Activated T-cell treated with anti-CD3 and anti-CD28 coated beads for 48 hours (primary cell): ENCODE data around the gene CTDSP2.
A peak's percentile ranks its signal among the peaks of the same experiment; 100 is the strongest.
"Not testable (repeated sequence)": the region's sequence is repeated elsewhere in the genome, so short reads cannot be mapped to it uniquely, and the experiment has no call there.

Experiments used
- DNase-seq: peaks from one replicate; pipeline ENCODE4 v3.0.0-alpha.2; 2020; ENCODE audit warnings: low read depth

Gene CTDSP2

DNA sequence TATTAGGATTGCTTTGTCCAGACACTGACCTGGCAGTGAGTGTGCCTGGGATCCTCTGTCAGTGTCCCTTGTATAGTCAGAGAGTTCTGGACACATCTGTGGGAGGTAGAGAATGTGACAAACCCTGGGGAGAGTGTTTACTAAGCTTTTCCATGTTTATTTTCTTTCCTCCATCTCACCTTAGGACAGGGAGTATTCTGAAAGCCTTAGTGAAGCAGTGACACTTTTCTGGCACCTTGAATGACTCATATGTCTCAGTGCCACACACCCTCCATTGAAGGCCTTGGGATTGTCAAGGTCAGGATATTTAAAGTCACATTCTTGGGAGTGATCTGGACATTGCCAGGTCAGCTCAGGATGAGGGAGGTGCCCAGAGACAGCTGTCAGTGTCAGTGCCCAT is 34.9 kb upstream of the CTDSP2 start:
- DNase-seq, result no peak

DNA sequence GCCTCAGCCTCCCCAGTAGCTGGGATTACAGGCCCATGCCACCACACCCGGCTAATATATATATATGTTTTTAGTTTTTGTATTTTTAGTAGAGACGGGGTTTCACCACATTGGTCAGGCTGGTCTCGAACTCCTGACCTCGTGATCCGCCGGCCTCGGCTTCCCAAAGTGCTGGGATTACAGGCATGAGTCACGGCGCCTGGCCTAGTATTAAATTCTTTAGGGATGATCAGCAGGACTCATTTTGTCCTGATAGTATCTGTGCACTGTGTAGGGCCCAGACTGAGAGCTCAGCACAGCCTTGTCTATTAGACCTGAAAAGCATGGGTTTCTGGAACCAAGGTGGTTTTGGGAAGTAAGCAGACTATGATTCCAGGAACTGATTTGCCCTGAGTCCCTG is 34.5 kb upstream of the CTDSP2 start:
- not testable (repeated sequence) for DNase-seq

DNA sequence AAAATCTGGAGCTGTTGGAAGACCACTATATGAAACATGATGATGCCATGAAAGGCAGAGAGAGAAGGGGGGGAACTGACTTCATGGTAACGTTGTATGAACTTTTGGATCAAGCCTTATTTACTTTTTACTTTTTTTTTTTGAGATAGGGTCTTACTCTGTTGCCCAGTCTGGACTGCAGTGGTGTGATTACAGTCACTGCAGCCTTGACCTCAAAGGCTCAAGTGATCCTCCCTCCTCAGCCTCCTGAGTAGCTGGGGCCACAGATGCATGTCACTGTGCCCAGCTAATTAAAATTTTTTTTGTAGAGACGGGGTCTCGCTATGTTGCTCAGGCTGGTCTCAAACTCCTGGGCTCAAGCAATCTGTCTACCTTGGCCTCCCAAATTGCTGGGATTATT is 31.3 kb upstream of the CTDSP2 start:
- no peak for DNase-seq

DNA sequence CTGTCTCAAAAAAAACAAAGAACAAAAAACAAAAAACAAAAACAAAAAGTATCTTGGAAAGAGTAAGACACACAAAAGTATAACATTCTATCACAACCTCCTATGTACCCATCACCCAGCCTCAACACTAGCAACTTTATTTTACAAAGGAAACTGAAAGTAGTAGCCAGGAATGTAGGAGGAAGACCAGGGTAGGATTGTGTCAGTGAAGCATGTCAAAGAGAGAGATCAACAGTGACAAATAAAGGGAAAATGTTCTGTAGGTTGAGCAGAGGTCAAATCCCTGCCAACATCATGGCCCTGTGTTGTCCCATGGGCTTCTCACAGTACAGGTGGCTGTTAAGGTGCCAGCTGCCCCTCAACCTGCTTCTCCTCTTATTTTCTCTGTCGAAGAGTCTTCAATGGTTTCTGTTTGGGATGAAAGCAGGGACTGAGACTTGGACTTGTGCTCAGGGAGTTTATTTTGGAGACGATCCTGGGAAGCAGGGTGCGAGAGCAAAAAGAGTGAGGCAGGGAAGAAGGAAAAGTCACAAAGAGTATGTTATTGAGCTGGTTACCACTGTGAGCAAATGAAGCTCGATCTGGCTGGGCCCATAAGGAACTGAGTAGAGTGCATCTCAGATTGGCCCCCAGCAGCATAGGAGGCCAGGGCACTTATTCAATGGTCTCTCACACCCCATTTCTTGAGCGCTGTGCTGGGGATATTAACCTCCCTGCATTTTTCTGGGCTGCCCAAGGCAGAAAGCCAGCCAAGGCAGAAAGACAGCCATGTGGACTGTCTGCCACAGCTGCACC is 29.4 kb upstream of the CTDSP2 start:
- no peak for DNase-seq

DNA sequence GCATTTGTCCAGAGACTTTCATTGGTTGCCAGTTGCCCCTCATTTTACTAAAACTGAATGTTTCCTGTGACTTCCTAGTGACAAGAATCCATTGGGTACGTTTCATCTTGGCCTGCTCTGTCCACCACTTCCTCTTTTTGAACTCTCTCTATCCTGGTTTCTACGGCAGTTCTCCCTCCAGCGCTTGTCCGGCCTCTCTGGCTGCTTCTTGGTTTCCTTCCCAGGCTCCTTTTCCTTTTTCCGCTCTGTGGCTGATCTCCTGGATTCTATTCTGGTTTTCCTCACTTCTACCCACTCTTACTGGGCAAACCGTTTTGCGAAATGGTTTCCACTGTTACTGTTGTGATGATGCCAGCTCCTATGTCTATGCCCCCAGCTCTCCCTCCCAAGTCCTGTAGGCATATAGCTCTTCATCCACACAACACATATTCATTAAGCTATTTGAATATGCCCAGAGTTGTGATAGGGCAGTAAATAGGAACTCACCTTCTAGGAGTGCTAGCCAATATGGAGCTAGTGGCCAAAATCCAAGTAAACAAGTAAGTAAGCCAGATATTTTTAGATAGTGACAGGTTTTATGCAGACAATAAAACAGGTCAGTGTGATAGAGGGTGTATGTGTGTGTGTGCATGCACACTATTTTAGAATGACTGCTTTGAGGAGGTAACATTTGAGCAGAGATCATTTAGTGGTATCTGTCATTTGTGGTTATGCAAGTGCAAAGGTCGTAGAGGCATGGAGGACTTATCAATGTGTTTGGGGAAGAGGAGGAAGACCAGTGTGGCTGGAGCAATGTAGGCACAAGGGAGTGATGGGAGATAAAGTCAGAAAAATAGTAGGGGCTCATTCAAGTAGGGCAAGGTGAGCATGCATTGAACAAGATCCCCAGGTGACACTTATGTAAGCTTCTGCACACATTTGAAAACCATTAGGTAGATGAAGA is 27.9 kb upstream of the CTDSP2 start:
- DNase-seq, result no peak

DNA sequence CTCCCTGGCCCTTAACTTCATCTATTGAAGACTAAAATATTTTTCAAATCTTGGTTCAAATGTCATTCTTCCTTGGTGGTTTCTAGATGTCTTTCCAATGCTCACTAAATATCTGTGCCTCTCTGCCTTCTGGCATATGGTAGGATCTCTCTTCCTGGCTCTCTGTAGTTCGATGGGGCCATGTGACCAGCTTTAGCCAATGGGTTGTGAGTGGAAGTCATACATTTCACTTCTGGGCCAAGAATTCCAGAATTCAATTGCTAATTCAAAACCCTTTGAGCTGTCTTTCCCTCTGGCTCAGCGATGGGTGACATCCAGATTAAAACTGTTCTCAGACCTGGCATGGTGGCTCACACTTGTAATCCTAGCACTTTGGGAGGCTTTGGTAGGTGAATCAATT is 25.8 kb upstream of the CTDSP2 start:
- no peak for DNase-seq

DNA sequence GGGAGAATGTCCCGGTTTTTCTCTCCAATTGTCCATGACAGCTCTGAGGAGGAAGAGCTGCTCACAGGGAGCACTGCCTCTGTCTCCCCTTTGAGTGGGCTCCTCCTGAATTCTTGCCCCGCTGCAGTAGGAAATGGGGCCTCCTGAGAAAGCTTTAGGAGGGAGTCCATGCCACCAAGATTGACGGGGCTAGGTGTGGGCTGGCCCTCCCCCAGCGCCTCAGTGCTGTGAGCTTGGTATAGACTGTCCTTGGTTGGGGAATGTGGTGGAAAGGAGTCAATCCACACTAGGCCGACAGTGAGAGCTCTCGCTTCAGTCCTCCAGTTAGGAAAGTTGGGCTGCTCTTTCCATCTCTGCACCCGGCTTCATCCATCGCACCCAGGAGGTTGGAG is 23.4 kb upstream of the CTDSP2 start:
- DNase-seq, result no peak

DNA sequence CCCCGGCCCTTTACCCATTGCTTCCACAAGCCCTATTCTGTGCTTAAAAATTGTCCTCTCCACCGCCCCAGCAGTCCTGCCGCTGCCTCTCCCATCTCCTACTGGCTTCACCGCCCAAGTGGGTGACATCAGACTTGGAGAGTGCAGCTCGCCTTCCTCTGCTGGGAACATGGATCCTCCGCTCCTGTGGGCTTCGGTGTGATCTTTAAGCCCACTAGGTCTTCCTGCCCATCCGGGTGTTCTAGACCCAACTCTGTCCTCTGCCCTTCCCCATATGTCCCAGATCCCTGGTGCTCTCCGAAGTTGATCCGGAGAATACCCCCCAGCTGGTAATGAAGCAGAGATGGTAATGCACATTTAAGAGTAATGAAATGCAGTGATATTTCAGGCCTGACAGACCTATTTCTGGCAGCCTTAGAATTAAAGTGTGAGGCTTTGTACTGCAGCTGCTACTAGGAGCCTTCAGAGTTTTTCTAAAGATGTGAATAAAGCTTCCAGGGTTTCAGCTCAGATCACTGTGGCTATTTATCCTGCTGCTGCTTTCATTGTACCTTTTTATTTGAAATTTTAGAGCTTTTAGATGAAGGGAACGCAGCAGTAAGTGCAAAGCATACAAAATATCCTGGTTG is 22.9 kb upstream of the CTDSP2 start:
- no peak for DNase-seq

DNA sequence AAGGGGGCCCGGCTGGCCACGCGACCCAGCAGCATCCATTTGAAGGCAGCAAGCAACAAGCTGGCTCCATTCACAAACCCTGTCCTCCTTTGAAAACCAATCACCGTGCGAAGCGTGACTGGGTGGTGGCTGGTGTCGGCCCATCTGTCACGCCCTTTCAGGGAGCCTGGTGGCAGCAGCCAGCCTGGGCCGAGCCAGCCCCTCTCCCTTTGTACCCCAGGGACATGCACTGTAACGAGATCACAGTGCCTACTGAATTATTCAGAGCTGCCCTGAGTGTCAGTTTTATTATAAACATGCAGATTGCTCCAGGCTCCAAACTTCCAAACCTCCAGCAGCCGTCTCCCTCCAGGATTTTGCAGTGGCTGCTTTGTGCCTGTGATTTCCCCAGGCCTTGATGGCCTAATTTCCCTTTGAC is 22.3 kb upstream of the CTDSP2 start:
- no peak for DNase-seq

DNA sequence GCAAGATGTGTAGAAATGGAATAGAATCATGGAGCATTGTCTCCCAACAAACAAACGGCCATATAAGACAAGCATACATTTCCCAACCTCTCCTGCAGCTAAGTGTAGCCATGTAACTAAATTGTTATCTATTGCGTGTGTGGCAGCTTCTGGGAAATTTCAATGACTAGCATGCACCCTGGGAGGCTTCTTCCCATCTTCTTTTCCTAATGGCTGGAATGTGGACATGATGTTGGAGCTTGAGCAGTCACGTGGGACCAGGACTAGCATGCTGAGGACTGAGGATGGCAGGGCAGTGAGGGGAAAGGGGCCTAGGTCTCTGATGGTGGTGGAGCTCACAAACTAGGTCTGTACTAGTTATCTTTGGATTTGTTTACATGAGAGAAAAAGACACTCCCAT is 21.7 kb upstream of the CTDSP2 start:
- no peak for DNase-seq

DNA sequence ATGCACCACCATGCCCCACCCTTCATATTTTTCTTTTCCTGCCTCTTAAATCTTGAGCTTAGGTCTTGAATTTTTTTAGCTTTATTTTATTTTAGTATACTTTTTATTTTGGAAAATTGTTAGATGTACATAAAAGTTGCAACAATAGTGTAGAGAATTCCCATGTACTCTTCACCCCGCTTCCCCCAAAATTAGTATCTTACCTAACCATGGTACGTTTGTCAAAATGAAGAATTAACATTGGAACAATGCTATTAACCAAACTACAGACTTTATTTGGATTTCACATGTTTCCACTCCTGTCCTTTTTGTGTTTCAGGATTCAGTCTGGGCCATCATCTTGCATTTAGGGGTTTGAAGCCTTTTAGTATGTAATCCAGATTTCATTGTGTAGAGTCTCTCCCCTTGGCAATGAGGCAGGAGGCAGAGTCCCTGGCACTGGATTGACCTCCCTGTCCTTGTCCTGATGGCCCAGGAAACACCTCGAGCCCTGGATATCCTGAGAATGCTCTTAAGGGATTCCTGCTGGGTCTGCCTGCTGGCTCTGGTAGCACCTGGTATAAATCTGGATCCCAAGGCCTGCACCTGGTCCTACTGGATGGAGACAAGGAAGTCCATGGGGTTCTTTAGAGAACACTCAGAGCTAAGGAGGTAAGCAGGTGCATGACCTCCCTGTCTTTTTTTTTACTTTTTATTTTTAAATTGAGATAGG is 19.9 kb upstream of the CTDSP2 start:
- no peak for DNase-seq

DNA sequence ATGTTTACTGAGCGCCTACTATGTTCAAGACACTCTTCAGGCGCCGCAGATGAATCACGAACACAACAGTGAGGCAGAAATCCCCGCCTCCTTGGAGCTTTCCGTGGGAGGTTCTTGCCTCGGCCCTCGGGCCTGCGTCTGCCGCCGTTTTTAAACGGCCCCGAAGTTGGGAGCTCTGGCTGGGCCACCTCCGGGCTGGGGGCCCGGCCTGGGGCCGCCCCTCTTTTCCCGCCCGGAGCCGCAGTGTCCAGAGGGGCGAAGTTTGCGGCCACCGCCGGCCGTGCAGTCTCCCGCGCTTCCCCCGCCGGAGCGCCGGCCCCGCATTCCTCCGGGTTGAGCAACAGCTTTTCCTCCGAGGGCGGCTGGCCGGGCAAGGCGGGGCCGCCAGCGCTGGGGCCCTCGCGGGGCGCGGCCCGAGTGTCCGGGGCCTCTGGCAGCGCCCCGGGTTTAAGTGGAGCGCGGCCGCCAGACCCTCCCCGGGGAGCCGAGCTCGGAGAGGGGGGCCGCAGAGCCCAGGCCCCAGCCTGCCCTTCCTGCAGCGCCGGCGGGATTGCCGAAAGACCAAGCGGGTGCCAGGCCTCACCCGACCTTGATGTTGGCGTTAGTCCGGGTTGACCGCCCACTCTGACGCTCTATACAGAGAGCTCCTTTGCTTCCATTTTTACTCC is 18.7 kb upstream of the CTDSP2 start:
- DNase-seq, result peak; percentile 43

DNA sequence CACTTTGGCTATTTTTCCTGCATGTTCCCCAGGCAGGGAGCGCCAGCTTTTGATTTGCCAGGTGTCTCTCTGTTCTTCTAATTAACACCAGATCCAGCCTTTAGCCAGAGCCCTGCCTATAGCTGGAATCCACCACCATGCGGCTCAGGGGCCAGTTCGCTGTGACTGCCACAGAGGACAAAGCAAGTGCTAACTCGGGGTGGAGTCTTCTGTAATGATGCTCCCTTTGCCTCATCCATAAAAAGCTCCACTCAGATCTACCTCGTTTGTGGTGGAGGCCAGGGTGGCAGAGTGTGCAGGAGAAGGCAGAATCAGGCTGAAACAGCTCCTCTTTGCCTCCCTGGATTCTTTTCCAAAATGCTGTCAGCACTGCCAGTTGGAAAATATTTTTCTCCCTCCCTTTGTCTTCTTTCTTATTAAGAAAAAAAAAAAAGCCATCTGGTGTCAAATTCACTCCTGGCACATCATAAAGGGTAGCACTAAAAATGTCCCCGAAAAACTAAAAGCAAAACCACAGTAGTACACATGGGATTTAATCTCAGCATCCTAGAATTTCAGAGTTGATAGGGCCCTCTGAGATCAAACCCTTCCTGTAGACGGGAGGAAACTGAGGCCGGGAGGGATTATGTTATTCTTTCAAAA is 18.0 kb upstream of the CTDSP2 start:
- DNase-seq, result no peak

DNA sequence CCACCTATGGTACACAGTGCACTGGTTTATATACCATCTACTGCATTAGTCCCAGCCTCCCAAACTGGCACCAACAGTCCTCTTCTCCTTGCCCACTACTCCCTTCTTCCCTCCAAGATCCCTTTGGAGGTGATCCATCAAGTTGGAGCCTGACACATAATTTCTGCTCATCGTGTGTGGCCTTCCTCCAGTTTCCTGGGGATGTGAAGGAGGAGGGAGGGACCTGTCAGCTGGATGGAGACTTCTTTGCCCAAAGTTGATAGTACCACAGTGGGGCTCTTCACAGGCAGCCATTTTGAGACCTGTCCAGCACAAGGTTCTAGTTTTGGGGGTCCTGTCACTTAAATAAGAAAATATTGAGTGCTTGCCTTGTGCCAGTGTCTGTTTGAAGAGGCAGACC is 17.1 kb upstream of the CTDSP2 start:
- no peak for DNase-seq

DNA sequence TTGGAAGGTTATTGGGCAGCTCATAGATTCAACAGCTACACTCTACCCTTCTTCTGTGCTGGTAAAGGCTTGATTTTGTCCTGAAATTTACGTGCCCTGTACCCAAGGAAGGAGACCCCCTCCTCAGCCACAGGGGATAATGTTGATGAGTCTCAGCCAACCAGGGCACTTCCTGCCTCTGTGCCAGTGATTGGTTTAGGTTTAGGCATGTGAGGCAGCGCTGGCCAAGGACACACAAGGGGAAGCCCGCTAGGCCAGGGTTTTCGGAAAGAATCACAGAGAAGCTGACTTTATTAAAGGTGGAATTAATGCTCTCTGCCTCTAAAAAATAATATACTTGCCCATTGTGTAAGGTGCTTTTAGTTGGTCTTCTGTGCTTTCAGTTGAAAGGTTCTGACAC is 15.4 kb upstream of the CTDSP2 start:
- DNase-seq, result no peak

DNA sequence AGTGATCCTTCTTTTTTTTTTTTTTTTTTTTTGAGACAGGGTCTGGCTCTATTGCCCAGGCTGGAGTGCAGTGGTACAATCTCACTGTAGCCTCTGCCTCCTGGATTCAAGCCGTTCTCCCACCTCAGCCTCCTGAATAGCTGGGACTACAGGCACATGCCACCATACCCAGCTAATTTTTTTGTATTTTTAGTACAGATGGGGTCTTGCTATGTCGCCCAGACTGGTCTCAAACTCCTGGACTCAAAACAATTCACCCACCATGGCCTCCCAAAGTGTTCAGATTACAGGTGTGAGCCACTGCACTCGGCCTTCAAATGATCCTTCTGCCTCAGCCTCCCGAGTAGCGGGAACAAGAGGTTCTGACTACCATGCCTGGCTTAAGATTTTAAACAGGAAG is 14.4 kb upstream of the CTDSP2 start:
- DNase-seq, result not testable (repeated sequence)

DNA sequence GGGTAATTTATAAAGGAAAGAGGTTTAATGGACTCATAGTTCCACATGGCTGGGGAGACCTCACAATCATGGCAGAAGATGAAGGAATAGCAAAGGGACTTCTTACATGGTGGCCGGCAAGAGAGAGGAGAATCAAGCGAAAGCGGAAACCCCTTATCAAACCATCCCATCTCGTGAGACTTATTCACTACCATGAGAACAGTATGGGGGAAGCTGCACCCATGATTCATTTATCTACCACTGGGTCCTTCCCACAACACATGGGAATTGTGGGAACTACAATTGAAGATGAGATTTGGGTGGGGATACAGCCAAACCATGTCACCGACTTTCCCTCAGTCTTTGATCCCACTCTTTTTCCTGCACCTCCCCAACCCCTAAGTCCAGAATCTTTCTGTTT is 12.6 kb upstream of the CTDSP2 start:
- no peak for DNase-seq

DNA sequence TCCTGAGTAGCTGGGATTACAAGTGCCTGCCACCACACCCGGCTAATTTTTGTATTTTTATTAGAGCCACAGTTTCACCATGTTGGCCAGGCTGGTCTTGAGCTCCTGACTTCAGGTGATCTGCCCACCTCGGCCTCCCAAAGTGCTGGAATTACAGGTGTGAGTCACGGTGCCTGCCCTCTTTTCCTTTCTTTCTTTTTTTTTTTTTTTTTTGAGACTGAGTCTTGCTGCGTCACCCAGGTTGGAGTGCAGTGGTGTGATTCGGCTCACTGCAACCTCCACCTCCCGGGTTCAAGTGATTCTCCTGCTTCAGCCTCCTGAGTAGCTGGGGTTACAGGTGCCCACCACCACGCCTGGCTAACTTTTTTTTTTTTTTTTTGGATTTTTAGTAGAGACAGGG is 11.6 kb upstream of the CTDSP2 start:
- not testable (repeated sequence) for DNase-seq

DNA sequence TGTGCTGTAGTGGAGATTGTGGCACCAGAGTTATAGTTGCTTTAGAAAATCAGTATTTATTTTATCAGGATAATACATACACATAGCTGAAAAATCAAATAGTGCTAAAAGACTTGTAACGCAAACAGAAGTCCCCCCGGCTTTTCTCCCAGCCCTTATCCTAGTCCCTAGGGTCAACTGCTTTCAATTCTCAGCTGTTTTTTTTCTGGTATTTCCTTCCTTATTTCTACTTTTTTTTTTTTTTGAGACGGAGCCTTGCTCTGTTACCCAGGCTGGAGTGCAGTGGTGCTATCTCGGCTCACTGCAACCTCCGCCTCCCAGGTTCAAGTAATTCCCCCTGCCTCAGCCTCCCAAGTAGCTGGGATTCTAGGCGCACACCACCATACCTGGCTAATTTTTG is 8.4 kb upstream of the CTDSP2 start:
- DNase-seq, result no peak

DNA sequence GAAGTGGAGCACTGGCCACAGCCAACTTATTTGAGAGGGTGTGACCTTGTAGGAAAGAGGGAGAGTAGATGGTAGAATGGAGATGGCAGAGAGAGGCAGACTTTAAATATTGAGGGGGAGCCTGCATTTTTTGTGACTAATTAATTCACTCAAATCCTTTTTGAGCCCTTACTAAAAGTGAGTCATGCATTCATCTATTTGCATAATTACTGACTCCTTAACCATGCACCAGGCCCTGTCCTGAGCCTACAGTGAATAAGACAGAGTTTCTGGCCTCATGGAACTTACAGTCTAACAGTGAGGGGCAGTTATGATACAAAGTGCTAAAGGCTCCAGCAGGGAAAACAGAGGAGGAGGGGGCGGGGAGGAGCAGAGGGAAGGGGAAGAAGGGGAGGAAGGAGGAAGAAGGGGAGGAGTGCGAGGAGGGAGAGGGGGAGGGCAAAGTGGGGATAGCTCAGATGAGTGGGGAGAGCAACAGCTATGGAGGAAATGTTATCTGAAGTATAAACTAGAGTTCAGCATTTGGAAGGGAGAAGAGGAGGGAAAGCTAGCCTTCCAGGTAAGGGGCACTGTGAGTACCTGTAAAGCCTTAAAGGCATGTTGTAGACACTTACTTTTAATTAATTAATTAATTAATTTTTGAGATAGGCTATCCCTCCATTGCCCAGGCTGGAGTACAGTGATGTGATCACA is 7.5 kb upstream of the CTDSP2 start:
- DNase-seq, result no peak
